ENCODE data around the gene GID4.

Gene GID4

DNA sequence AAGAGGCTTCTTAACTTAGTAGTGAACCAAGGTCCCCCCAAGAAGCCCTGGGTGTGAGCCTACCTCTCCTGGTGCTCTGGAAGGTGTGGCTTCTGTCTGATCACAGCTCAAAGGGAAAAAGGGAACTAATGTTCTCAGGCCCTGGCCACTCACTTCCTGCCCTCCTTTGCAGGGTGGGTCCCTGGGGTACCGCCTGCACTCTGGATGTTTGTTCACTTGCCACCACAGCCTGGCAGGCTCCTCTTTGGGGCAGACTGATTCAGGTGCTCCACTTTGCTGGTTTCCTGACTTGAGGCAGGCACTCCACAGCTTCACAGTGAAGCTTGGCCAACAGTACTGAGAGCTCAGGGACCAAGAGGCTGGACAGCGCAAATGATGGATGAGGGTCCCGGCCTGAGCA, 63.4 kb downstream of the GID4 start:
- no peak for DNase-seq (ENCODE audit: low spot score)

DNA sequence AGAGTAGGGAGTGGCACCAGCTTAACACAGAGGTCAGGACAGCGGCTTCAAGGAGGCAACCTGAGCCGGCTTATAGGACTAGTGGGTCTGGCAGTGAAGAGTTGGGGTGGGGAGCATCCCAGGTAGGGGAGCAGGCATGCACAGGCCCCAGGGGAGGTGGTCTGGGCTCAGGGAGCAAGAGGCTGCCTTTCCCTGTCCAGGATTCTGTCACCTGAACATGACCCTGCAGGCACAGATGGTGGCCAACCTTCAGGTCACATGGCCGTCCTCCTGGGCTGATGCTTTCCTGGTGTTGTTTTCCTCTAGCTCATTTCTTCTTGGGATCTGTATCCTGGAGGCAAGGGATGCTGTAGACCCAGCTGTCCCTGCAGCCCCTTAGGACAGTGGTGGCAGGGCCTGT, 65.8 kb downstream of the GID4 start:
- DNase-seq (ENCODE audit: low spot score): no peak

- no peak for DNase-seq (ENCODE audit: low spot score)
These were observed 66.4 kb downstream of the GID4 start for GRCh38 chr17:18105595-18105994.

DNA sequence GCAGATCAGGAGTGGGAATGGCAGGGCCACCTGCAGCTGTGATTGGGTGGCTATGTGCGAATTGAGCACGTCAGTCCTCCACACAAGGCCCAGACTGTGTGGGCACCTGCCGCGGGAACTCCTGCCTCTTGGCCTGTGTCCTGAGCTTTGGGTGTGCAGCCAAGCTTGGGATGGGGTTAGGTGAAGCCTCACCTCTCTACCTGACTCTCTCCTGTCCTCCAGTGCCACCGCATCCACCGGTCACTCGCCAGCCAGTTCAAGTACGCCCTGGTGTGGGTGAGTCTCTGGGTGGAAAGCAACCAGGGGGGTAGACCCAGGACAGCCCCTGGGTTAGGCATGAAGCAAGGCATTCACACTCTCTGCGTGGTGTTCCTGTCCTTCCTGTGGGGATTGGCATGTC, 67.0 kb downstream of the GID4 start:
- DNase-seq (ENCODE audit: low spot score): no peak

DNA sequence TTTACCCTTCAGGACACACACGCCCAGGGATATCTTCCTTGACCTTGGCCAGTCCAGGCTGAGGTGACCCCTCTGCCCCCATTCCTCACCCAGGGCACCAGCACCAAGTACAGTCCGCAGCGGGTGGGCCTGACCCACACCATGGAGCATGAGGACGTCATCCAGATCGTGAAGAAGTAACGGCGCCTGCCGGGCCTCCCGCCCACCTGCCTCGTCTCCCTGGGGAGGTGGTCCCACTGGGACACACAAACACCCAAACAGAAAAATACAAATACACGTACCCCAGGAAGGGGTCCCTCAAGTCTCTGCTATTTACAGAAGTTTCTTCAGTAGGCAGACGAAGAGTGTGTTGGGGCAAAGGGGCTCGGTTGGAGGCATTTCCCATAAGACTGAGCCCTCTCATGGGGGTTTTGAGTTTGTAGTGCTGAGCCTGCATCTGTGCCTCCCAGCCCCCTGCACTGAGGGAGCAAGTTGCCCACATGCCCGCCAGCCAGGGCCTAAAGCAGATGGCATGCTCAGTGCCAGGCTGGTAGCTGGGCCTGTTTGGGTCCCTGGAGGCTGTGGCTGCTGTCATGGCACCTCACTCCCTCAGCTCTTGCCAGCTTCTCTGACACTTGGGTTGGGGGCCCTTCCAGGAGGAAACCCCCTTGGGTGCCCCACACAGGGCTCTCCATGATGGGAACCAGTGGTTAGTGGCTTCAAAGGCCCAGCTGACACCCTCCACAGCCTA, 68.0 kb downstream of the GID4 start:
- DNase-seq (ENCODE audit: low spot score): no peak

GRCh38 chr17:18107971-18108370, 68.8 kb downstream of the GID4 start:
- no peak for DNase-seq (ENCODE audit: low spot score)

DNA sequence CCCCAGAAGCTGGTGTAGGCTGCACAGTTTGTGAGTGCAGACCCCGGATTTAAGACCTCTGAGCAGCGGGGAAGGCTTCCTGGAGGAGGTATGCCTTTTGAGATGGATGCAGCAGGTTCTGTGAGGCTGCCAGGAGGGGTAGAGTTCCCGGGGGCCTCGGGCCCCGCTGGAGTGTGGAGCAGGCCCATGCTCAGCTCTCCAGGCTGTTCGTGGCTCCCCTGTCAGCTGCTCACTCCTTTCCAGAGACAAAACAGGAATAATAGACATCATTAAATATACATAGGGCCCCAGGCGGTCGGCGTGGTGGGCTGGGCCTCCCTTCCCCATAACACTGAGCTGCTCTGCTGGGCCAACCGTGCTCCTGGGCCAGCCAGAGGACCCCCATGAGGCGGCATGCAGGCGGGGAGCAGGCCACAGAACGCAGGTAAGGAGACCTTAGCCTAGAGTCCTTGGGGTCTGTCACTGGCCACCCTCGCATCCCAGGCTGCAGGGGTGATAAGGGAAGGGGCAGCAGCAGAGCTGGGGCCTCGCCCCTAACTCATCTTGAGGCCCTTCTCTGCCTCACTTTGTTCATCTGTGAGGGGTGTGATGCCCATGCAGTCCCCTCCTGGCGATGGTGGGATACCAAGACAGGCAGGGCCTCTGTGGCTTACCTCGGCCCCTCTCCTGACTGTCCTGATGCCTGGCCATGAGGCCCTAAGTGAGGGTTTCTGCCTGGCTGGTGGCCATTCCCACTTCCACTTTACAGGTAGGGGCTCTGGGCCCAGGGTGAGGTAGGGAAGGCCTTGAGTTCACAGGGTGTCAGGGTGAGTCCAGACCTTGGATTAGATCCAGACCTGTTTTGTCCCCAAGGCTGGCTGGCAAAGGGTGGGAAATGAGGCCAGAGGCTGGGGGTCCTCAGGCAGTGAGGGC, 69.4 kb downstream of the GID4 start, which contains the start of gene MYO15A:
MYO15A (plus strand) TSS at position 356 of the 912 bp plus-strand sequence. CDS start 10,045 bp downstream, outside the sequence.
- DNase-seq (ENCODE audit: low spot score): no peak

- no peak for DNase-seq (ENCODE audit: low spot score)
These were observed 70.8 kb downstream of the GID4 start for GRCh38 chr17:18109935-18110485.

DNA sequence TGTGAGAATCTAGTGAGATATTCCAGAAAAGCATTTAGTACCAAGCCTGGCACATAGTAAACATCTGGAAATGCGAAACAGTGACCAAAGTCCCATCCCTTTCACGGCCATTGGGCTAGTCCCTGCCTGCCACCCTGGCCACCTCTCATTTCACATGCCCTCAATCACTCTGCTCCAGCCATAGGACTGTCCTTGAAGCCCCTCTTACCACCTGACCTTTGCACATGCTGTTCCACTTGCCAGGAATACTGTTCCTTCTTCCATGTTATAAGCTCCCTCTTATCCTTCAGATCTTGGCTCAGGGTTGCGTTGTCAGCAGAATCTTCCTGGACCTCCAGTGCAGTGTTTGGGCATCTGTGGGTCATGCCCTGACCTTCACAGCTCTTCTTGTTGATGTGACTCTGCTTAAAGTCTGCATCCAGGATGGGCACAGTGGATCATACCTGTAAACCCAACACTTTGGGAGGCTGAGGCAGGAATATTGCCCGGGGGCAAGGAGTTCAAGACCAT, 71.5 kb downstream of the GID4 start:
- DNase-seq (ENCODE audit: low spot score): no peak

DNA sequence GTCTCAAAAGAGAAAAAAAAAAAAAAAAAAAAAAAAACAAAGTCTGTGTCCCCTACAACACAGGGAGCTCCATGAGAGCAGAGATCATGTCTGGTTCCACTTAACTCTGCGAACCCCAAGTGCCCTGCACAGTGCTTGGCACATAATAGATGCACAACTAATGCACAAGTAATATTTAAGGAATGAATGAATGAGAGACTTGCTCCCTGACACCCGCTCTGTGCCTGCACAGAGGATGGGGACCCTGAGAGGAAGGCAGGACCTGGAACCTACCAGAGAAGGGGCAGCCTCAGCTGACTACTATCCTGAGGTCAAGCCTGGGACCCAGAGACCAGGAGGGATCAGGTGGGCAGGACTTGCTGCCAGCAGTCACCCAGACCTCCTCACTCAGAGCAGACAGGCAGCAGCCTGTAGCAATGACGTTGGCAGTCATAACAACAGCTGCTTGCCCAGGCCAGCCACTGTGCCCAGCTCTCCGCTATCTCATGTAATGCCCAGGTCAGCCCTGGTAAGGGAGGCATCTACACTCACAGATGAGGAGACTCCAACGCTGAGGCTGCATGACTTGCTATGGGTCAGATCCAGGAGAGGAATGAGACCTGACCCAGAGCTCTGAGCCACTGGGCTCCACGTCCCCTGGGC, 72.2 kb downstream of the GID4 start:
- DNase-seq (ENCODE audit: low spot score): no peak

- no peak for DNase-seq (ENCODE audit: low spot score)
These were observed 76.3 kb downstream of the GID4 start for GRCh38 chr17:18115517-18115916.

- no peak for DNase-seq (ENCODE audit: low spot score)
These were observed 76.9 kb downstream of the GID4 start for GRCh38 chr17:18116078-18116477.

- no peak for DNase-seq (ENCODE audit: low spot score)
These were observed 78.3 kb downstream of the GID4 start for GRCh38 chr17:18117533-18117932.

Data from activated CD4-positive, alpha-beta T cell treated with anti-CD3 and anti-CD28 coated beads, Interleukin-2, Interleukin-4, amounts not matched to agents 100 ng/mL and 50 ng/mL, durations not matched to agents 16 hours and 8 hours (primary cell).